ENCODE data around the gene OVCA2. TPM values are rescaled to one million over a fixed set of nuclear protein-coding genes. Genes with fewer than 3 reads are reported as not detected.

Gene OVCA2
- total RNA-seq, 1 donor from 2014 or later = 21.9 TPM

DNA sequence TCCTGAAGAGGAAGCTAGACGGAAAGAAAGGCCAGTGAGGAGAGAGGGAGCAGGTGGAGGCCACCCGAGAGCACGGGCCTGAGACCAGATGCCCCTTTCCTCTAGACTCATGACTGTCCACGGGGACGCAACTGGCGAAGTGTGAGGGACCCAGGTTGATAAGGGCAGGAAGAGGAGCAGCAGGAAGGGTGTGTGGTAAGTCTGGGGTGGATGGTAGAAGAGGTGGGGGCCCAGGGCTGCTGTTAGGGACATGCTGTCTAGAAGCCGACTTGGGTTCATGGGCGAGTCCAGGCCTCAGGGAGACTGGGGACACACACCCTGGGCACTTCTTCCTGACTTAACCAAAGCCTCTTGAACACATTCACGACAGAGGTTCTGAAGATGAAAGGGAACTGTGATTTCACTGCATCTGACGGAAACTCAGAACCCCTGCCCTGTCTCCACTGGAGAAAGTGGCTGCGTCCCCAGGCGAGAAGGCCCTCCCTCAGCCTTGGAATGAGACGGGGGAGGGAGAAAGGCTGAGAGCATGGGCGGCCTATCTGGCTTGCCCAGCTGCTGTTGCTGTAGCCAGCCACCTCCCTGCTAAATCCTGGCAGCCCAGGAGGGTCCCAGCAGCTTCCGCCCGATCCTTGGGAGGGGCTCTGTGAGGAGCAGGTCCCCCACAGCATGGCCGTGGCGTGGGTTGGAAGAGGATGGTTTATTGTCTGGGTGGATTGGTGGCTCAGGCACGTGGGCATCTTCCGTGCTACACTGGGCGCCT is 19.0 kb downstream of the OVCA2 start:
- Mint-ChIP-seq H3K36me3 (ENCODE audit: insufficient read depth) (peaks cover 29% of the 10 kb centered on the region), H3K27me3 (peaks cover 35% of the 10 kb centered on the region), H3K27ac (no peak overlapping the region), H3K4me3 (ENCODE audit: low read depth) (no peak overlapping the region), H3K9me3 (ENCODE audit: low read depth) (no peaks in the 10 kb centered on the region), H3K4me1 (ENCODE audit: low read depth) (no peaks in the 10 kb centered on the region)
- TF ChIP-seq, protein P1, sequence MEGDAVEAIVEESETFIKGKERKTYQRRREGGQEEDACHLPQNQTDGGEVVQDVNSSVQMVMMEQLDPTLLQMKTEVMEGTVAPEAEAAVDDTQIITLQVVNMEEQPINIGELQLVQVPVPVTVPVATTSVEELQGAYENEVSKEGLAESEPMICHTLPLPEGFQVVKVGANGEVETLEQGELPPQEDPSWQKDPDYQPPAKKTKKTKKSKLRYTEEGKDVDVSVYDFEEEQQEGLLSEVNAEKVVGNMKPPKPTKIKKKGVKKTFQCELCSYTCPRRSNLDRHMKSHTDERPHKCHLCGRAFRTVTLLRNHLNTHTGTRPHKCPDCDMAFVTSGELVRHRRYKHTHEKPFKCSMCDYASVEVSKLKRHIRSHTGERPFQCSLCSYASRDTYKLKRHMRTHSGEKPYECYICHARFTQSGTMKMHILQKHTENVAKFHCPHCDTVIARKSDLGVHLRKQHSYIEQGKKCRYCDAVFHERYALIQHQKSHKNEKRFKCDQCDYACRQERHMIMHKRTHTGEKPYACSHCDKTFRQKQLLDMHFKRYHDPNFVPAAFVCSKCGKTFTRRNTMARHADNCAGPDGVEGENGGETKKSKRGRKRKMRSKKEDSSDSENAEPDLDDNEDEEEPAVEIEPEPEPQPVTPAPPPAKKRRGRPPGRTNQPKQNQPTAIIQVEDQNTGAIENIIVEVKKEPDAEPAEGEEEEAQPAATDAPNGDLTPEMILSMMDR (IDR thresholded peaks at IDR 0.05; ENCODE audit: unreplicated experiment) = no peak
- no peak for DNase-seq (ENCODE audit: low spot score, unreplicated experiment)

DNA sequence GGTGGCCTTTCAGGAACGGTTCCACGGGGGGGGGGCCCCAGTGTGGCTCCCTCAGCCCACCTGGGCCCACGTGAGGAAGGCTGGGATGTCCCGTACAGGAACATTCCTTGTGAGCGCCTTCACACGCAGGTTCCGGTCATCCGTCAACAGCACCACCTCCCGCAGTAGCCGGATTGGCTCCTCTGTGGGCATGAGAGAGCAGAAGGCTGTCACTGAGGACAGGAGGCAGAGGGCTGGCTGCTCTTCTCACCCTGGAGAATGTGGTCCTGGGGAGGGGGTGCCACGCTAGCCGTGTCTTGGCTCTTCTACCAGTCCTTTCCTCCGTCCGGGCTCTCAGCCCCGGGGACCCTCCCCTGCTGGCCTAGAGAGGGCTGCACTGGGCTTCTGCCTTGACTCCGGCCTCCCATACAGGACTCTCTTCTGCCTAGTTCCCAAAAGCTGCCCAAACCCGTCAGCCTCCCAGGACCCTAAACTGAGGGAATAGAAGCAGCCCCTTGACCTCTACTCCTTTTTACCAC is 19.7 kb downstream of the OVCA2 start:
- TF ChIP-seq, protein P1 (IDR thresholded peaks at IDR 0.05; ENCODE audit: unreplicated experiment) = no peak
- no peak for DNase-seq (ENCODE audit: low spot score, unreplicated experiment)
- Mint-ChIP-seq H3K27ac (no peak overlapping the region), H3K4me3 (ENCODE audit: low read depth) (no peak overlapping the region), H3K9me3 (ENCODE audit: low read depth) (no peaks in the 10 kb centered on the region), H3K36me3 (ENCODE audit: insufficient read depth) (peaks cover 31% of the 10 kb centered on the region), H3K27me3 (peaks cover 35% of the 10 kb centered on the region), H3K4me1 (ENCODE audit: low read depth) (no peaks in the 10 kb centered on the region)

DNA sequence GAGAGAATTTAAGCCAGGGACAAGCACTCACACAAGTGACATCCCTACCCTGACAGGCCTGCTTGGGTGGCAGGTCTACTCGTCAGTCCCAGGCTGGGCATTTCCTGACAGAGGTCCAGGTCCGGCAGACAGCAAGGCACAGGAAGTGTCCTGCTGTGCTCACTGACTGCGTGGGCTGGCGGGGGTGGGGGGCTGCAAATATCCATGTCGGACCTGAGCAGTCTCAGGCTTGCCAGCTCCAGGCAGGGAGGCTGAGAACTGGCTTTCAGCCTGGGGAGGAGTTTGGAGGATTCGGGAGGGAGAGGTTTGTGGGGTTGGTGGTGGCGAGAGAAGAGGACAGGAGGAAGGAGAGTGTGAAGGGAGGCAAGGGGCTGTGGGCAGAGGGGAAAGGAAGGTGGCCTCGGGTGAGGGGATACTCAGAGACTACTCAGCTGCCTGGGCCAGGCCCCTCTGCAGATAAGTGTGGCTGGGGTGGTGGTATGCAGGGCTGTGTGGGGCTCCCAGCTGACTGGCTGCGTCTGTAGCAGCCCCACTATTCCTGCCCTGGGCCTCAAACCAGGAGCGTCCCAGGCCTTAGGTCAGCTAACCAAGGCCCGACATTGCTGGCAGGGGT is 20.9 kb downstream of the OVCA2 start:
- TF ChIP-seq, protein P1 (IDR thresholded peaks at IDR 0.05; ENCODE audit: unreplicated experiment) = no peak
- H3K4me1 Mint-ChIP-seq (ENCODE audit: low read depth) = no peaks in the 10 kb centered on the region
- peaks cover 31% of the 10 kb centered on the region for H3K36me3 Mint-ChIP-seq (ENCODE audit: insufficient read depth)
- no peaks in the 10 kb centered on the region for H3K9me3 Mint-ChIP-seq (ENCODE audit: low read depth)
- peaks cover 32% of the 10 kb centered on the region for H3K27me3 Mint-ChIP-seq
- no peak overlapping the region for H3K4me3 Mint-ChIP-seq (ENCODE audit: low read depth)
- H3K27ac Mint-ChIP-seq = no peak overlapping the region
- no peak for DNase-seq (ENCODE audit: low spot score, unreplicated experiment)

DNA sequence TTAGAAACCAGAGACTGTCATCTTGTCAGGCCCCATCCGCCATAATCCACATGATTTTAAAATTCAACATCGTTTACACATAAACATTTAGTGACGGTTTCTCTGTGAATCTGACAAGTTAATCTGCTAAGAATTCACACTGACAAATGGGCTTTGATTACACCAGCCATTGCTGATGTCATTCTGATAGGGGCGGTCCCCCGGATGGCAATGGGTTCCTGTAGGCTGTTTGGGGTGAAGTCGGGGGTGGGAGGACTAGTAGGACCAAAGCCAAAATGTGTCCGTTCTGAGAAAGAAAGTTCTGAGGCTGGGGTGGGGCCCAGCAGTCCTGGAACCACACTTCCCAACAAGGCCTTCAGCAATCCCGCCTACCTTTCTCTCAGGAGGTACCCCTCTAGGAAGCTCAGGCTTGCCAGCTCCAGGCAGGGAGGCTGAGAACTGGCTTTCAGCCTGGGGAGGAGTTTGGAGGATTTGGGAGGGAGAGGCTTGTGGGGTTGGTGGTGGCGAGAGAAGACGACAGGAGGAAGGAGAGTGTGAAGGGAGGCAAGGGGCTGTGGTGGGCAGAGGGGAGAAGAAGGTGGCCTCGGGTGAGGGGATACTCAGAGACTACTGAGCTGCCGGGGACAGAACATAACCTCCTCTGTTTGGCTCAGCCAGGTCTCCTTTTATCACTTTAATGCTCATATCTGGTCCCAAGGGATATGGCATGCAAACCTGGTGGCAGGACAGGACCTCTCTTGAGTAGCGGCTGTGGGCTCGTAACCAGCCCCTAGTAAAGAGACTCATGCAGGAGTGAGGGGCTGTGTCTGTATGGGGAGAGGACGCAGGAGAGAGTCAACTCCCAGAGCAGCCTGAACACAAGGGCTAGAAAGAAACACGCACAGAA is 21.7 kb downstream of the OVCA2 start:
- Mint-ChIP-seq H3K4me3 (ENCODE audit: low read depth) (no peak overlapping the region), H3K4me1 (ENCODE audit: low read depth) (no peaks in the 10 kb centered on the region), H3K9me3 (ENCODE audit: low read depth) (no peaks in the 10 kb centered on the region), H3K36me3 (ENCODE audit: insufficient read depth) (peaks cover 29% of the 10 kb centered on the region), H3K27ac (no peak overlapping the region), H3K27me3 (peaks cover 30% of the 10 kb centered on the region)
- TF ChIP-seq, protein P1 (IDR thresholded peaks at IDR 0.05; ENCODE audit: unreplicated experiment) = no peak
- DNase-seq (ENCODE audit: low spot score, unreplicated experiment) = no peak

DNA sequence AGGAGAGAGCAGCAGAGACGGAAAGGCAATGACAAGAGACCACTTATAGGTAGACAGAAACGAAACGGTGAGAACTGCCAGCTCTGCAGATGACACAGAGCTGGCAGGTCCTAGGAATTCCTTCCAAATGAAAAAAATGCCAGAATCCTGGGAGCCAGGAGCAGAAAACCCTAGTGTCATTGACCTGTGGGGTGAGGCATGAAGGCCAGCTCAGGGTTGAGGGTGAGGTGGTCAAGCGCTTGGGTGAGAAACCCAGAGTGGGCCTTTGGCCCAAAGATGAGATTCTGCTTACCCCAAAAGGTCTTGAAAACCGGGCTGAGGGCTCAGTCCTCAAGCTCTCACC is 22.3 kb downstream of the OVCA2 start:
- Mint-ChIP-seq H3K36me3 (ENCODE audit: insufficient read depth) (peaks cover 29% of the 10 kb centered on the region), H3K4me1 (ENCODE audit: low read depth) (no peaks in the 10 kb centered on the region), H3K27me3 (peaks cover 30% of the 10 kb centered on the region), H3K27ac (no peak overlapping the region), H3K4me3 (ENCODE audit: low read depth) (no peak overlapping the region), H3K9me3 (ENCODE audit: low read depth) (no peaks in the 10 kb centered on the region)
- no peak for DNase-seq (ENCODE audit: low spot score, unreplicated experiment)
- TF ChIP-seq, protein P1 (IDR thresholded peaks at IDR 0.05; ENCODE audit: unreplicated experiment) = no peak

Data from progenitor cell of endocrine pancreas (in vitro differentiated cells).